Activated CD8-positive, alpha-beta memory T cell treated with anti-CD3 and anti-CD28 coated beads for 4 hours (primary cell): ENCODE measurements around the gene PNRC2.

ENCODE experiments used
- DNase-seq, 2 donors: peaks; one replicate each; pipeline ENCODE4 v3.0.0-alpha.2; 2020; ENCODE audit warnings: low read depth in 2 of 2

PNRC2 gene, protein sequence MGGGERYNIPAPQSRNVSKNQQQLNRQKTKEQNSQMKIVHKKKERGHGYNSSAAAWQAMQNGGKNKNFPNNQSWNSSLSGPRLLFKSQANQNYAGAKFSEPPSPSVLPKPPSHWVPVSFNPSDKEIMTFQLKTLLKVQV

DNA sequence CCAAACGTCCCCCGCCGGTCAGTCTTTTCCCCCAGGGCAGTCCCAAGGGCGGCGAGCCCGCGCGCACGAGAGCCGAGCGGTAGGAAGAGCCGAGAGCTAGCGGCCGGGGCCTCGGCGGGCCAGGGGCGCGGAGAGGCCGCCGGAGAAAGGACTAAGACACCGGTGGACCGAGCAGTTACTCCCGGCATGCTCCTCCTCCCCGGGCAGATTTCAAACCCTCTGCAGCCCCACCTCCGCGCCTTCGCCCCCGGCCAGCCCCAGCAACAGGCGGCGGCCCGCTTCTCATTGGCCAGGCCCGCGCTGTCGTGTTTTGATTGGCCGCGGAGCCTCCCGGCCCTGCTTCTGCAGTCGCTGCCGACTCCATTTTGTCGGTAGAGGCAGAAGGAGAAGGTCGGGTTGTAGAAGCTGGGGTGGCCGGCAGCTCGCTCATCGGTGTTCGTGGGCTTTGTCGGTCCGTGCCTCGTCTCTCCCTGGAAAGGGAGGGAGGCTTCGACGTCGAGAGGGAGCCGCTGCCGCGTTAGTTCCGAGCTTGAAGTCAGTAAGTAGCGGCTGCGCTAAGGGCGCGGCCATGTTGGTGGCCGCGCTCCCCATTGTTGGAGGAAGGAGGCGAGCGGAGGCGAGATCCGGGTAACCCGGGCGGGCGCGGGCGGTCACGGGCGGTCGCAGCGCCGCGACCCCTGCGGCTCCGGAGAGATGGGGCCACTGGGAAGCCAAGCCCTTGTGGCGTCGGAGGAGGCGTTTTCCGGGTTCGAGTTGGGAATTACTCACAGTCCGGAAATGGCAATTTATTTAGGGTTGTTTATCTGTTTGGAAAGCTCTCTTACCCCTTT, at the start of gene PNRC2:
TSS of gene PNRC2 (plus strand) at position 368 of the 830 bp plus-strand sequence. CDS start 1,630 bp downstream, outside the sequence.
- DNase-seq: peak; percentile 91 to 93

DNA sequence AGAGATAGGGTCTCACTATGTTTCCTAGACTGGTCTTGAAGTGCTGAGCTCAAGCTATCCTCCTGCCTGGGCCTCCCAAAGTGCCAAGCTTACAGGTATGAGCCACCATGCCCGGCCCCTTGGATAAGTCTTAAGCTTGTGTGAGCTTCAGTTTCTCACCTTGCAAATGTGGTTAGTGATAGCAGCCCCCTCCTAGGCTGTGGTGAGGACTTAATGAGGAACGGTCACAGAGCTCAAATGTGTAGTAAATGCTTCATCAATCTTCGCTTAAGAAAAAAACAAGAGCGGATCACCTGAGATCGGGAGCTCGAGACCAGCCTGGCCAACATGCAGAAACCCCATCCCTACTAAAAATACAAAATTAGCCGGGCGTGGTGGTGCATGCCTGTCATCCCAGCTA, 49.5 kb upstream of the PNRC2 start:
- no peak for DNase-seq

DNA sequence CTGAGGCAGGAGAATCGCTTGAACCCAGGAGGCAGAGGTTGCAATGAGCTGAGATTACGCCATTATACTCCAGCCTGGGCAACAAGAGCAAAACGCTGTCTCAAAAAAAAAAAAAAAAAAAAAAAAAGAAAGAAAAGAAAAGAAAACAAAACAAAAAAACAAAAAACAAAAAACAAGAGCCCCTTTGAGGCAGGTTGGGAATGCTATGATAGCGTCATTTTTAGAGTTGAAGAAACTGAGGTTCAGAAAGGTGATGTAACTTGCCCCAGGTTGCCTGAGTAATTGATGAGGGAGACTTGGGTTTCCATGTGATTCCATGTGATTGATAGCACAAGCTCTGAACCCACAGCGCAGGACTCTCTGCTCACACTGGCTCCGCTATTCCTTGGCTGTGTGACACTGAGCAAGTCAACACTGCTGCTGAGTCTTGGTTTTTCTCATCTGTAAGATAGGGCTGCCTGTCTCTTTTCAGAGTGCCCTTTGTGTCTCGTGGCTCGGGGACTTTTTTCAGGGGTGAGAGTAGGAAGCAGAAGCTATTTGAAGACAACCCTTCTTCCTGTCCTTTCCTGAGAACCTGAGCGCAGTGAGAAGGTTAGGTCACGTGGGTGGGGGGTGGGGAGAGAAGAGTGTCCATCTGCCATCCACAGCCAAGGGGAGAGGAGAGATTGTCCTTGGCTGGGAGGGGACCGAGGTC, 48.9 kb upstream of the PNRC2 start:
- DNase-seq: no peak

DNA sequence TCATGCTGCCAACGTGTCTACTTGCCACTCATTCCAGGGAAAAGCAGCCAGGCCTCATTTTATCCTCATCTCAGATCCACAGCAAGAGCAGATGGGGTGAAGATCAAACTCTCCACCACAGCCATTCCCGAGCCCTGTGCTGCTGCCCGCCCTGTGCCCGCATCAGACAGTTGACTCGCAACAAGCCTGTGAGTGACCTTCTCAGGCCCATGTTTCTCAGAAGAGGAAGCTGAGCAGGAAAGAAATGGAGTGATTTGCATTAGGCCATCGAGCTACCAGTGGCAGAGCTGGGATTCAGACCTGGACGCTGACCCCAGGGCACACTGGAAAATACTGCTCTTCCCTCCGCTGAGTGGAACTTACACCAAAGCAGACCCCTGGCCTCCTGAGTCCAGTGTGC, 47.7 kb upstream of the PNRC2 start:
- no peak for DNase-seq

DNA sequence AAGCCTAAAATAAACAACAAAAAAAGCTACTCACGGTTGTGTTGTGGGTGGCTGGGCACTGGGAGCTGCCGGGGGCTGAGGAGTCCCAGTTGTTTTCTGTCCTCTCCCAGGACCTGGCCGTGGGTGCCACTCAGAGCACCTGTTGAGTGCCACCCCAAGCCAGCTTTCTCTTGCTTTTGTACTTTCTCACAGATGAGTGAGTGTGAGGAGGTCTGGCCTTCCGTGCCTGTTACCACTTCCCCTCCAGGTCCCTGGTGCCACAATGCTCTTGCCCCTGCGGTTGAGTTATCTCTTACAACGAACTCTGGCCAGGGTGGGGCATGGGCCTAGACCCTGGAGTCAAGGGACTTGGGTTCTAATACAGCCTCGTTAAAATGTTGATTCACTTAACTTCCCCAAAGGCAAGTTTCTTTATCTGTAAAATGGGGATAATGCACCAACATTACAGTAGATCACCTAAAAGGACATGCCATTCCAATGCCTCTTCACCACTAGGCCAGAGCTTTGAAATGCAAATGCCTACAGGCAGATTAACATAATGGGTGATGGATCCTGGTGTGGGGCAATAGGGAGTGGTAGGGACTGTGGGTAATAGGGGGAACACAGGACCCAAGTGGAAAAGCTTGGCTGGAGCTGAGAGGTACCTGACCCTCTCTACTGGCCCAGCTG, 46.3 kb upstream of the PNRC2 start, which contains the start of gene CNR2:
TSS of gene CNR2 (minus strand) at position 151 of the 669 bp plus-strand sequence. CDS start 37,745 bp downstream, outside the sequence.
- DNase-seq: no peak

DNA sequence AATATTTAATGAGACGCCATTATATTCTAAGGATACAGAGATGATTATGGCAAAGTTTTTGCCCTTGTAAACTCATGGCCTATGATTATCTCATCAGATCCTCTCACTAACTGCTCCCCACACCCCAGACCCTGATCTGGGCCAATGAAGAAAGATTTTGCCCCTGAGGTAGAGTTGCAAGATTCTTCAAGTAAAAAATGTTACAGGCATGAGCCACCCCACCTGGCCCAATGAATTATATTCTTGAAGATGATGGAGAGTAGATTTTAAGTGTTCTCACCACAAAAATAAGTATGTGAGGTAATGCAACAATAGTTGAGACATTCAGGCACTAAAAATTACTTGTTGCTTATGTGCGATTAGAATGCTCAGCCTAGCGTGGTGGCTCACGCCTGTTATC, 44.7 kb upstream of the PNRC2 start:
- DNase-seq: no peak

DNA sequence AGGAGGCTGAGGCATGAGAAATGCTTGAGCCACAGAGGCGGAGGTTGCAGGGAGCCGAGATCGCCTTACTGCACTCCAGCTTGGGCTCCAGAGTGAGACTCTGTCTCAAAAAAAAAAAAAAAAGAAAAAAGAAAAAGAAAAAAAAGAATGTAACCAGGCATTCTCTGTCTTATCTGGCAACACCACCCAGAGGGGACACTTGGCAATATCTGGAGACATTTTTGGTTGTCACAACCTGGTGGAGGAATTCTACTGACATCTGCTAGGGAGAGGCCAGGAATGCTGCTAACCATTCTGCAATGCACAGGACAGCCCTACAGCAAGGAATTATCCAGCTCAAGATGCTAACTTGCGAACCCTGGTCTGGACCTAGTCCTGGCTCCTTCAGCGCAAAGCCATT, 44.2 kb upstream of the PNRC2 start:
- no peak for DNase-seq

DNA sequence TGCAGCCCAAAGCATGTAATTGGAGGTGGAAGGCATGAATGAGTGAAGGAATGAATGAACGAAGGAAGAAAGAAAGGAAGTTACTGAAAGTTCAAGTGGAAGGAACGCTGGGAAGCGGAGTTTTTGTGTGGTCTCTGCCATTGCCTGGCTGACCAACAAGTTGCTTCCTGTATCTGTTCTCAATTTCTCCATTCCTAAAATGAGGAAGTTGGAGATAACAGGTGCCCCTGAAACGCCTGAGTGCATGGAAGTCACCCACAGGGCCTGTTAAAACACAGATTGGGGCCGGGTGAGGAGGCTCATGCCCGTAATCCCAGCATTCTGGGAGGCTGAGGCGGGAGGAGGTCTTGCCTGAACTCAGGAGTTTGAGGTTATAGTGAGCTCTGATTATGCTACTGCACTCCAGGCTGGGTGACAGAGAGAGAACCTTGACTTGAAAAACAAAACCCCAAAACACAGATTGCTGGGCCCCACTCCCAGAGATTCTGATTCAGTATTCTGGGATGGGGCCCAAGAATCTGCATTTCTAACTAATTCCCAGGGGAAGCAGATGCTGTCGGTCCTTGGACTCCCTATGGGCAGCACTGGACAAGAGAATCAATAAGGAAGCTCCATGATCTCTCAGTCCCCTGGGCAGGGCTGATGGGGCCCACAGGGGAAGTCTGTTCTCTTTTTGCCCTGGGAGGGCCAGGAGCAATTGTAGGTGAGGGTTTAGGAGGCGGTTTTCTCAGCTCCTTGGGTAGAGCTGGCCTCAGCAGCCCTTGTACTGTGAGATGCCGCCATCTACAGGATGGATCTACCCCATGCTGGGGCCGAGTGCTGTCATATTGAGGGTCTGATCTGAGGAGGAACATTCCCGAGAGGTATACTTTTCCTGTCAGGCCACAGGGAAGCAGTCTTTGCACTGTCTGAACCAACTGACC, 43.2 kb upstream of the PNRC2 start:
- peak; percentile 36 to 43 for DNase-seq

DNA sequence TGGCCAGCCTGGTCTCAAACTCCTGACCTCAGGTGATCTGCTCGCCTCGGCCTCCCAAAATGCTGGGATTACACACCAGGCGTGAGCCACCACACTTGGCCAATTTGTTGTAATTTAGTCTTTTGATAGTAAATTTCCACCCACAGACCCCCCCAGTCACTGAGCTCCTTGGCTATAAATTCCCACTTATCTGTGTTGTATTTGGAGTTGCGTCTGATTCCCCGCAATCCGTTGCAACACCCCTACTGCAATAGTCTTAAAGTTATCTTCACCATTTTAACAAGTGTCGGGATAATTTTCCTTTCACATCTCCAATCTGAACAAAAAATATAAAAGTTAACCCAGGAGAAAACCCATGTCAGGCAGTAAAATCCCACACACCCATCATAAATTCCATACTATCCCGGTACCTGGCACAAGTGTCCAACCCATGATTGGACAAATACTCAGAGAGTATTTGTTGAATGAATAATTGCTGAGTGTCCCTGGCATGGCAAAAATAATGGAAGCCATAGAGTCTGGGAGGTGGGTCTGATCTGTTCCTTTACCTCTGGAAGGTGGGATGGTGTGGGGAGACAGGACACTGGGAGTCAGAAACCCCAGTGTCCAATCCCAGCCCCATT, 37.2 kb upstream of the PNRC2 start:
- DNase-seq: no peak

DNA sequence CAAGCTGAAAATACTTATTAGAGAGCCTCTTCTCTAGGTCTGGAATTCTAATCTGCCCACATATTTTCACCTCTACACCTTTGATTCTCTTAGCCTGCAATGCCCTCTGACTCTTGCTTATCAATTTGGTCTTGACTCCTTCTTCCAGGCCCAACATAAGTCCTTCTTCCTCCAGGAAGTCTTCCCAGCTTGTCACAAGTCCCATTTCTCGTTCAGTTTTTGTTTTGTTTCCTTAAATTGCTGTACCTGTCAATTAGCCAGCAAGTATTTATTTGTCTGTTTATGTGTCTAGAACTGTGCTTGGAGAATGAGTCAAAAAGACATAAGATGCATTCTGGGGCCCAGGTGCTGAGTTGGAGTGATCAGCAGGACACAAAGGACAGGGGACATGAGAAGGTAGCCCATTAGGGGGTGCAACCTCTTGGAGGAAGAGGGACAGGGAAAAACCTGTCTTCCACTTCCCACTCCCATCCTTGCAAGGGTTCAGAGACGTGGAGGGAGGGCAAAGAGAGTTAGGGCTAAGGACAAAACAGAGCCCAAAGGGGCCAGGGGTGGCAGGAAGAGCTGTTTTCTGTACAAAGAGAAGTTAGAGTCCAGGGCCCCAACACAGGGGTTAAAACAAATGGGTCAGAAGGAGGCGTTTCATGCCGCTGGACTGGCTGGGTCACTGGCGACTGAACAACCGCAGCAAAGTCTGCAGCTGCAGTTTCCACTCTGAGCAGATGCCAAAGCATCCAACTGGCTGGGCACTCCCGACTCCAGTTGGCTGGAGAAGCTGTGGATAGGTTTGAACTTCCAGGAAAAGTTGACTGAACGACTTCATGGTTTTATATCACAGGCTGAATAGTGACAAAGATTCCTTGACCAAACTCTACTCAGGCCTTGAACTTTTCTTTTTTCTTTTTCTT, 35.8 kb upstream of the PNRC2 start:
- DNase-seq: no peak

DNA sequence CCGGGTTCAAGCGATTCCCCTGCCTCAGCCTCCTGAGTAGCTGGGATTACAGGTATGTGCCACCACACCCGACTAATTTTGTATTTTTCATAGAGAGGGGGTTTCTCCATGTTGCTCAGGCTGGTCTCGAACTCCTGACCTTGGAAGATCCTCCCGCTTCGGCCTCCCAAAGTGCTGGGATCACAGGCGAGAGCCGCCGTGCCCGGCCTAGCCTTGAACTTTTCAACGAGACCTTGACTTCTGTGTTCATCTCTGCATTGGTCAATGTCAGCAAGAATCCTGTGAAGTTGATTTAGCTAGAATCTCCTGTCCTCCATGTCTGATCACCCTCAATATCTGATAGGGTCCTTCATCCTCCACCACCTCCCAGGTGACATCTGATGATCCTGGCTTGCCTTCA, 35.0 kb upstream of the PNRC2 start:
- no peak for DNase-seq

DNA sequence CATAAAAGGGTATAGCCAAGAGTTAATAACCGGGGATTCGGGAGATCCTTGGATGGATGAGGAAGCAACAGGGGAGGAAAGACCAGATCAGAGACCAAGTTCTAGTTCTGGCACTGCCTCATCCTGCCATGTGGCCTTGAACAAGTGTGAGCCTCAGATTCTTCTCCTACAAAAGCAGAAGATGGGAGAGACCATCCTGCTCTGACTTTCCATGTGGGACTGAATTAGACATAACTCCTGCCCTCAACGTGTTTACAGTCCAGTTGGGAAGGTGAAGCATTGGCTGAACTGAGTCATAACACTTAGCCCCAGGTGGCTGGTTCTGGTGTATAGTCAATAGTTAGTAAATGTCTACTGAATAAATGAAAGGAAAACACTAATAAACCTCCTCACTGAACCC, 34.3 kb upstream of the PNRC2 start:
- DNase-seq: no peak

DNA sequence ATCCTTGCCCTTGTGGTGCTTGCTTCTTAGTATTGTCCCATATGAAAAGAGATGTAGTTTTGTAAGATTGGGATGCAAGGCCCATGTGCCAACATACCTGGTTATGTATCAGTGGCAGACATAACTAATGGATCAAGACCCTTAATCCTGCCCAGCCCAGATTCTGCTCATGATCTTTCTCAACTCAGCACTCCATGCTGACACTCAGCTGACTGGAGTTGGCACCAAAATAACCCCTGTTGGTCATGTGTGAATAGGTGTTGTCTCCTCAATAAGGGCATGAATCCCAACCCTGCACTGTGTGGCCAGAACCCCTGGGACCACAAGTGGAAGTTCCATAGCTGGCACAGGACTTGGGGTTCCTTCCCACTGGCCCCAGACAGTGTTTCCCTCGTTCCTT, 32.5 kb upstream of the PNRC2 start:
- DNase-seq: no peak

DNA sequence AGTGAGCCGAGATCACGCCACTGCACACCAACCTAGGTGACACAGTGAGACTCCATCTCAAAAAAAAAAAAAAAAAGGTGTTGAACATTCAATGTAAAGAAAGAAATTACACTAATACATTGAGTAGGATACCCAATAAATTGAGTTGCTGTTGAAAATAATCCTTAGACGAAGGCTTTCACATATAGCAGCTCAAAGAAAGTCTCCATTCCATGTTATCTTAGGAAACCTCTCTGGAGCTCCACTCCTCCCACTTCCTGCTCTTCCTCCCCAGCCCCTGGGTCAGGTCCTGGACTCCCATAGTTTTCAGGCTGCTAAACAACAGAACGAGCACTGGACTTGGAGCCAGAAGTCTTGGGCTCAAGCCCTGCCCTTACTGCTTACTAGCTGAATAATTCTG, 30.8 kb upstream of the PNRC2 start:
- DNase-seq: no peak

DNA sequence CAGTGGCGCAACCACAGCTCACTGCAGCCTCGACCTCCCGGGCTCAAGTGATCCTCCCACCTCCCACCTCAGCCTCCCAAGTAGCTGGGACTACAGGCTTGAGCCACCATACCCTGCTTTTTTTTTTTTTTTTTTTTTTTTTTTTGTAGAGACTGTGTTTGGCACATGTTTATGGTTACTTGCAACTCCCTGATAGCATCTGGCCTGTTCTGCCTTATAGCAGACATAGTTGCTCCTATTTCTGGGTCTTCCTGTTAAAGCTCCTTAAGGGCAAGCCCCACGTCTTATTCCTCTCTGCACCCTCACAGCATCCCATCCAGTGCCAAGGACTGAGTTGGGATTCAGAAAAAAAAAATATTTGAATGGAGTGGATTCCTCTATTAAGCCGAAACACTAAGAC, 29.4 kb upstream of the PNRC2 start:
- no peak for DNase-seq

DNA sequence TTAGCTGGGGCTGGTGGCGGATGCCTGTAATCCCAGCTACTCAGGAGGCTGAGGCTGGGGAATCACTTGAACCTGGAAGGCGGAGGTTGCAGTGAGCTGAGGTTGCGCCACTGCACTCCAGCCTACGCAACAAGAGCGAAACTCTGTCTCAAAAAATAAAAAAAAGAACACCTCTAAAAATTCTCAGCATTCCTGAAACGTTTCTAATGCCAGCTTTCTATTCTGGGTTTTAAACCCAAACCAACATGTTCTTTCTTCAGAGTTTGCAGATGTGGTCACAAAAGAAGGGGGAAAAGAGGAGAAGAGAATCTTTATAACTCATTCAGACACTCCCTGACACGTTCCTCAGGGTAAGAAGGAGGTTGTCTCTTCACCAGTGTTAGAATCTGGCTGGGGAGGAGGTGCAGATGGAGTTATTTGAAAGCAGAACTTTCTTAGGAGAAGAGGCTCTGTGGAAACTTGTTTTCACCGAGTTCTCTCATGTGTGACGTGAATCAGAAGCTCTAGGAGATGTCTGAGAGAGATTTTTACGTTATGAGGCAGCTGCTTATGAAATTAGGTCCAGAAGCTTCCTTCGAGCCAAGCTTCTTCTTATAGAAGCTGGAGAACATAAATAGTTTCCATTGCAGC, 28.7 kb upstream of the PNRC2 start:
- DNase-seq: no peak

DNA sequence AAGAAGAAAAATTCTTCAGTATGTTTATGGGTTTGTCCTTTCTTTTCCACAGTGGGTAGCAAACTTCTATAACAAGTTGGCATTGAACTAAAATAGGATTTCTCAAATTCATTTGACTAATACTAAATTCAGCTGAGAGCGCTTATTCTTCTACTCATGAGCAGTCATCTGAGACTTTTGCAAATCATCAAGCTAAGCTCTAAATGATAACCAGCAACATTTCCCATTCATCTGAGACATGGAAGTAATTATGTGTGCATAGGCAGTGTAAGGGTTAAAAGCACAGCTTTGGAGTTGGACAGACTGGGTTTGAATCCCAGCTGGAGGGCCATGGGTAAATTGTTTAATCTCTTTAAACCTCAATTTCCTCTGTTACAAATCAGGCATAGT, 28.1 kb upstream of the PNRC2 start:
- no peak for DNase-seq

DNA sequence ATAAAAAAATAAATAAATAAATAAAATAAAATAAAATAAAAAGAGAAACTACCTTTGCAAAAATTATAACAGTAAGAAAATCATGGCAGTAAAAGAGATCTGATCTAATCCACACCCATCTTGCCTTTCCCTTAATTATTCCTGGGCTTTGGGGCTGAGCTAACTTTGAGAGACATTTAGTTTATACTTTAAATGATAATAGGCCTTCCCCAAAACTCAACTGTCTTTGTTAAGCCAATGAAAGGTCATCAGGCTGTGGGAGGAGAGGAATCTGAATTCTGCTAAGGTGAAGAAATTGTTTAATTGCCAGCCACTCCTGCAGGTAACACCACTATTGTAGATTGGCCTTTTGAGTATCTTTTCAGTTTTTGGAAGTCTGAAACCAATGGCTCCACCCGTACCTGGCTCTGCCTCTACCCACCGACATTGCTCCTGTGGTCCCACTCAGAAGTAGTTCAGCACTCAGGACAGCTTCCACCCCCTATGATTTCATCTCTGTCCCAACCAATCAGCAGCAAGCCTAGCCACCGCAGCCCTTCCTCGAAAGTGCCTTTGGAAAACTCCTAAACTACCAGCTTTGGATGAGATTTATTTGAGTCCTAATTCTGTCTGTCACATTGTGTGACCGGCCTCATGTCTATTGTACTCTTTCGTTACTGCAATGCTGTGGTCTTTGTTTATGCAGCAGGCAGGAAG, 23.0 kb upstream of the PNRC2 start:
- no peak for DNase-seq

DNA sequence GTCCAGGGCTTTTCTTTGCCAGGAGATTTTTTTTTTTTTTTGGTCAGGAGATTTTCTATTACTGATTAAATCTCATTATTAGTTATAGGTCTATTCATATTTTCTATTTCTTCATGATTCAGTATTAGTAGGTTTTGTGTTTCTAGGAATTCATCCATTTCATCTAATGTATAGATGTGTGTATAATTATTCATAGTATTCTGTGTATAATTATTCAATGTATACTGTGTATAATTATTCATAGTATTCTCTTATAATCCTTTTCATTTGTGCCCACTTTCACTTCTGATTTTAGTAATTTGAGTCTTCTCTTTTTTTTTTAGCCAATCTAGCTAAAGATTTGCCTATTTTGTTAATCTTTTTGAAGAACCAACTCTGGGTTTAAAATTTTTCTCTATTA, 12.3 kb upstream of the PNRC2 start:
- DNase-seq: no peak
